ES-I3 (cell line): ENCODE data around the gene PSG3.
"Not testable (repeated sequence)": the region's sequence is repeated elsewhere in the genome, so short reads cannot be mapped to it uniquely, and the experiment has no call there.

Experiments used
- H3K36me3 ChIP-seq: 2 replicates; pipeline ENCODE4 v1.6.1; 2013; ENCODE audit warnings: mild to moderate bottlenecking, low read length, control low read depth, moderate library complexity; ENCODE audit not compliant: insufficient read depth
- H3K4me1 ChIP-seq: 2 replicates; pipeline ENCODE4 v1.6.1; 2013; ENCODE audit warnings: mild to moderate bottlenecking, control low read depth, low read length; ENCODE audit not compliant: insufficient read depth
- H3K9ac ChIP-seq: 2 replicates; pipeline ENCODE4 v1.6.1; 2013; ENCODE audit warnings: low read depth, mild to moderate bottlenecking, low read length, moderate library complexity
- H3K9me3 ChIP-seq: 2 replicates; pipeline ENCODE4 v1.6.1; 2013; ENCODE audit warnings: mild to moderate bottlenecking, low read length, moderate library complexity; ENCODE audit not compliant: control insufficient read depth, insufficient read depth

Gene PSG3

DNA sequence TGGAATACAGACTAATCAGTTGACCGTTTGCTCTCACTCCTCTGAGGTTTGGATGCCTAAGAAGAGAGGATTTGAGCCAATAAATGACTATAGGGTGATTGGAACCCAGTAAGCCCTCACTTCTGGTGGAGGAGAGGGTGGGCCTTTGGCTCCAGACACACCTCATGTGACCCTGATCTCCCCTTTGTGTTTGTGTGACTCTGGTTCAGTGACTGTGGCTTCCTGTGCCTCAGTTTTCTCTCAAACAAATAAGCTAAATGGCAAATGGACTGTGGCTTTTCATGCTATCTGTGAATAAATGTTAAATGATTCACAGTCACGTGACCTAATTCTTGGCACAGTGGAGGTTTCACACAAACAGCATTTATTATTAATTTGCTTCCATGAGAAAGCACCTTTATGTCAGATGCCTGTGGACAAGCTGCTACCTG is 2.7 kb downstream of the PSG3 start:
- not testable (repeated sequence) for H3K9me3 ChIP-seq, H3K4me1 ChIP-seq

GRCh38 chr19:42728341-42728740 is 11.9 kb downstream of the PSG3 start:
- not testable (repeated sequence) for H3K36me3 ChIP-seq, H3K9me3 ChIP-seq, H3K9ac ChIP-seq, H3K4me1 ChIP-seq

More for the DNA sequence above, 2.7 kb downstream of the PSG3 start:
- not testable (repeated sequence) for H3K36me3 ChIP-seq, H3K9ac ChIP-seq

DNA sequence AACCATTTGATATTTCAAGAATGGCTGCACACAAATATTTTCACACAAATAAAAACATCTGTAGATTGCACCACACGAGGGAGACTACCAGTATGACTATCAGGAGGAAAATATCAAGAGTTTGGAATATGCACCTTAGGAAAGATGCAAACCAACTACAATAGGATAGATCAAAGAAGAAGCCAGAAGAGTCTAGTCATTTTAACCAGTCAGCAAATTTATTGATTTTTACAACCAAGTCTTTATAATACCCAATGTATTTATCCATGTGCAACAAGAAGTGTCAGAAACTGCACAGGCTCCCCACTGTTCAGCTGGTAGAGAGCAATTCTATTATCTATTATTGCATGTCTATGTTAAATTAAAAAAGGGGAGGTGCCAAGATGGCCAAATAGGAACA is 26.3 kb downstream of the PSG3 start:
- not testable (repeated sequence) for H3K9ac ChIP-seq, H3K36me3 ChIP-seq, H3K4me1 ChIP-seq, H3K9me3 ChIP-seq

- not testable (repeated sequence) for H3K9me3 ChIP-seq, H3K4me1 ChIP-seq, H3K36me3 ChIP-seq, H3K9ac ChIP-seq
Observed at GRCh38 chr19:42712753-42713152, 27.5 kb downstream of the PSG3 start.

GRCh38 chr19:42710986-42711385 is 29.3 kb downstream of the PSG3 start:
- H3K36me3 ChIP-seq, H3K4me1 ChIP-seq, H3K9ac ChIP-seq, H3K9me3 ChIP-seq: not testable (repeated sequence)

- H3K36me3 ChIP-seq: no peaks in the 10 kb centered on the region
- peaks cover 3% of the 10 kb centered on the region; the same call in 1 of the 2 replicates for H3K9me3 ChIP-seq
- H3K9ac ChIP-seq: no peak overlapping the region
- no peaks in the 10 kb centered on the region for H3K4me1 ChIP-seq
Observed at GRCh38 chr19:42697884-42698283, 42.4 kb downstream of the PSG3 start.

GRCh38 chr19:42695811-42696503 is 44.3 kb downstream of the PSG3 start:
- H3K9ac ChIP-seq: no peak overlapping the region
- no peaks in the 10 kb centered on the region for H3K4me1 ChIP-seq
- H3K9me3 ChIP-seq: peaks cover 3% of the 10 kb centered on the region; the same call in 1 of the 2 replicates
- no peaks in the 10 kb centered on the region for H3K36me3 ChIP-seq

DNA sequence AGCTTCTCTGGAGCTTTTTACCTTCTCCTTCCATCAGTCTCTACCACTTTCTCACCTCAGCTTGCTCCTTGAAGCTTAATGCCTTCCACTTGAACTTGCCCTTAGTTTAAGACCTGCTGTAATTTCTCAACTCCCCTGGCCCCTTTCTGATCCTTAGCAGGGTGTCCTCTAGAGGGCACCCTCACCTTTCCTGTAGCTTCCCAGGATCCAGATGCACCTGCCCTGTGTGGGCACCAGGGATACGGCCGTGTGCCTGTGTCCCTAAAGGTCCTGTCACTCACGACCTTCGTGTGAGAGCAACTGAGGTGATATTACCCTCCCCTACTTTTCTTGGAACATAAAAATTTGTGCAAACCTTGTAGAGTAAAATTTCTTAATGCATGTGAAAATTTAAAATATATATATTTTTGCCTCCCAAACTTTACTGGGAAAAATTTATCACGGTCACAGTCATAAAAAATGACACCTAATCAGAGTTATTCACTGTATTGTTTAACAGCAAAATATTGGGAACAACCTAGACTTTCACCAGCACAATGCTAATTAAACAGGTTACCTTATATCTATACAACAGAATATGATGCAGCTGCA is 46.4 kb downstream of the PSG3 start:
- no peaks in the 10 kb centered on the region for H3K4me1 ChIP-seq
- no peak overlapping the region for H3K9ac ChIP-seq
- H3K9me3 ChIP-seq: peaks cover 3% of the 10 kb centered on the region; the same call in 1 of the 2 replicates
- H3K36me3 ChIP-seq: no peaks in the 10 kb centered on the region

- no peaks in the 10 kb centered on the region for H3K4me1 ChIP-seq
- H3K9me3 ChIP-seq: peaks cover 14% of the 10 kb centered on the region
- no peak overlapping the region for H3K9ac ChIP-seq
- H3K36me3 ChIP-seq: no peaks in the 10 kb centered on the region
Observed at GRCh38 chr19:42683917-42684513, 56.3 kb downstream of the PSG3 start.

DNA sequence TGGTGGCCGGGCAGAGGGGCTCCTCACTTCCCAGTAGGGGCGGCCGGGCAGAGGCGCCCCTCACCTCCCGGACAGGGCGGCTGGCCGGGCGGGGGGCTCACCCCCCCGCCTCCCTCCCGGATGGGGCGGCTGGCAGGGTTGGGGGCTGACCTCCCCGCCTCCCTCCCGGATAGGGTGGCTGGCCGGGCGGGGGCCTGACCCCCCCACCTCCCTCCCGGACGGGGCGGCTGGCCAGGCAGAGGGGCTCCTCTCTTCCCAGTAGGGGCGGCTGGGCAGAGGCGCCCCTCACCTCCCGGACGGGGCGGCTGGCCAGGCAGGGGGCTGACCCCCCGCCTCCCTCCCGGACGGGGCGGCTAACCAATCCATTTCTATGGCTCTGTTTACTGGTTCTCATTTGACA is 64.0 kb downstream of the PSG3 start:
- not testable (repeated sequence) for H3K36me3 ChIP-seq, H3K9me3 ChIP-seq, H3K4me1 ChIP-seq, H3K9ac ChIP-seq

DNA sequence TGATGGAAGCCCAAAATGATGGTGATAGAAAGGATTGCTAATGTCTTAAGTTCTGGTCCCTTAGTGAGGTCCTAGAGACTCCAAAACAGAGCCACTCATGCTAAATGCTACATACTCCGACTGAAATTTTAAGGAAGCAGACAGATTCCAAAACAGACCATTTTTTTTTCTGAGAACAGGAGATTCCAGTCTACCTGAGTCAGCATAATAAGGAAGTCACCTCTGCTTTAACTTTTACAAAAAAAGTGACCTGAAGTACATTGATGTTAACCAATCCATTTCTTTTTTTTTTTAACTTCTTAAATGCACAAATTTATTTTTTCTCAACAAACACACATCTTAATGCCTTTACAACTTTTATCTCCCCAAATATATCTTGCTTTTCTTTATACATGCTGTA is 65.7 kb downstream of the PSG3 start:
- not testable (repeated sequence) for H3K9me3 ChIP-seq, H3K9ac ChIP-seq, H3K4me1 ChIP-seq, H3K36me3 ChIP-seq
